Esophagus squamous epithelium (tissue), 4 donors: ENCODE data around the gene PI4K2A.

ENCODE experiments used
- CTCF ChIP-seq, 6 experiments: fragments of 450-650 bp in 4 of 6; fragments of 200-600 bp in 2 of 6; sonication (generic) in 2 of 6; IDR thresholded peaks; one replicate each; pipeline ENCODE4 v1.5.1; 2016 to 2019; ENCODE audit warnings: antibody characterized with exemption in 6 of 6, mild to moderate bottlenecking in 4 of 6, moderate library complexity in 4 of 6
- POLR2A ChIP-seq, 4 donors: fragments of 450-650 bp; IDR thresholded peaks; one replicate each; pipeline ENCODE4 v1.6.1; 2017; ENCODE audit warnings: antibody characterized with exemption in 4 of 4, mild to moderate bottlenecking in 4 of 4, moderate library complexity in 3 of 4

- TF ChIP-seq CTCF (IDR thresholded peaks at IDR 0.05) (peak in 1 of 6 experiments; percentile 16), POLR2A (IDR thresholded peaks at IDR 0.05) (peak in 3 of 4 donors; percentile 79 to 96 (median 92))
Measured at GRCh38 chr10:97640174-97640867, at the start of gene PI4K2A.
